GM20431 (cell line): ENCODE results near the gene SLC9A9.

ENCODE experiments used
- in situ Hi-C: fragments of 300-500 bp; cut with MseI, MboI; formaldehyde crosslinking; loops from one replicate; pipeline ENCODE4 v1.15.0; 2020; ENCODE audit warnings: low sequenced_read_pairs; ENCODE audit not compliant: unreplicated experiment

SLC9A9 gene

GRCh38 chr3:143581972-143582722 is 266.1 kb downstream of the SLC9A9 start:
- in situ Hi-C loops: no loop called here

GRCh38 chr3:143578810-143579435 is 269.3 kb downstream of the SLC9A9 start:
- in situ Hi-C loops: no loop called here

GRCh38 chr3:143576568-143577270 is 271.5 kb downstream of the SLC9A9 start:
- in situ Hi-C loops: no loop called here

- in situ Hi-C loops: no loop called here
These were observed 273.3 kb downstream of the SLC9A9 start for GRCh38 chr3:143574933-143575332.

GRCh38 chr3:143573610-143574303 is 274.5 kb downstream of the SLC9A9 start:
- in situ Hi-C loops: no loop called here

- in situ Hi-C loops: no loop called here
These were observed 276.7 kb downstream of the SLC9A9 start for GRCh38 chr3:143571548-143571947.

GRCh38 chr3:143567823-143568222 is 280.4 kb downstream of the SLC9A9 start:
- in situ Hi-C loops: no loop called here

GRCh38 chr3:143565951-143566350 is 282.3 kb downstream of the SLC9A9 start:
- in situ Hi-C loops: no loop called here

GRCh38 chr3:143563786-143564185 is 284.5 kb downstream of the SLC9A9 start:
- in situ Hi-C loops: no loop called here

GRCh38 chr3:143562789-143563188 is 285.5 kb downstream of the SLC9A9 start:
- in situ Hi-C loops: no loop called here

- in situ Hi-C loops: no loop called here
These were observed 289.0 kb downstream of the SLC9A9 start for GRCh38 chr3:143559296-143559695.

- in situ Hi-C loops: no loop called here
These were observed 295.4 kb downstream of the SLC9A9 start for GRCh38 chr3:143552851-143553250.

GRCh38 chr3:143551761-143552160 is 296.5 kb downstream of the SLC9A9 start:
- in situ Hi-C loops: no loop called here

- in situ Hi-C loops: no loop called here
These were observed 299.3 kb downstream of the SLC9A9 start for GRCh38 chr3:143548861-143549497.

GRCh38 chr3:143548393-143548792 is 299.9 kb downstream of the SLC9A9 start:
- in situ Hi-C loops: no loop called here

- in situ Hi-C loops: no loop called here
These were observed 309.7 kb downstream of the SLC9A9 start for GRCh38 chr3:143538577-143538981.

- in situ Hi-C loops: no loop called here
These were observed 310.2 kb downstream of the SLC9A9 start for GRCh38 chr3:143538061-143538460.

- in situ Hi-C loops: no loop called here
These were observed 311.3 kb downstream of the SLC9A9 start for GRCh38 chr3:143536817-143537535.

- in situ Hi-C loops: no loop called here
These were observed 312.1 kb downstream of the SLC9A9 start for GRCh38 chr3:143535994-143536784.
